ENCODE results near the gene SLC39A11. TPM values are rescaled to one million over a fixed set of nuclear protein-coding genes. Genes with fewer than 3 reads are reported as not detected.
A peak's percentile ranks its signal among the peaks of the same experiment; 100 is the strongest.

The SLC39A11 gene
- total RNA-seq, 1 donor from 2014 or later = 26.0 TPM

- no peak for DNase-seq (ENCODE audit: low spot score in 2 of 2, unreplicated experiment in 2 of 2)
- Mint-ChIP-seq H3K36me3 (peaks cover 4% of the 10 kb centered on the region), H3K27ac (peak overlapping the region; percentile 59), H3K4me1 (peaks cover 18% of the 10 kb centered on the region), H3K27me3 (ENCODE audit: low read depth) (no peaks in the 10 kb centered on the region), H3K9me3 (peaks cover 8% of the 10 kb centered on the region), H3K4me3 (no peak overlapping the region)
- TF ChIP-seq CTCF (IDR thresholded peaks at IDR 0.05; ENCODE audit: unreplicated experiment) = no peak
Measured at GRCh38 chr17:72683506-72684404, 408.7 kb downstream of the SLC39A11 start.

- no peak for TF ChIP-seq CTCF (IDR thresholded peaks at IDR 0.05; ENCODE audit: unreplicated experiment)
- DNase-seq (ENCODE audit: low spot score in 2 of 2, unreplicated experiment in 2 of 2) = no peak
- Mint-ChIP-seq H3K9me3 (peaks cover 10% of the 10 kb centered on the region), H3K36me3 (peaks cover 4% of the 10 kb centered on the region), H3K27ac (no peak overlapping the region), H3K4me3 (no peak overlapping the region), H3K27me3 (ENCODE audit: low read depth) (no peaks in the 10 kb centered on the region), H3K4me1 (peaks cover 8% of the 10 kb centered on the region)
Measured at GRCh38 chr17:72682605-72683004, 409.9 kb downstream of the SLC39A11 start.

- Mint-ChIP-seq H3K27ac (no peak overlapping the region), H3K36me3 (peaks cover 4% of the 10 kb centered on the region), H3K4me1 (peaks cover 8% of the 10 kb centered on the region), H3K27me3 (ENCODE audit: low read depth) (no peaks in the 10 kb centered on the region), H3K9me3 (peaks cover 10% of the 10 kb centered on the region), H3K4me3 (no peak overlapping the region)
- no peak for DNase-seq (ENCODE audit: low spot score in 2 of 2, unreplicated experiment in 2 of 2)
- TF ChIP-seq CTCF (IDR thresholded peaks at IDR 0.05; ENCODE audit: unreplicated experiment) = no peak
Measured at GRCh38 chr17:72681844-72682243, 410.6 kb downstream of the SLC39A11 start.

GRCh38 chr17:72677714-72678390, 414.6 kb downstream of the SLC39A11 start:
- no peaks in the 10 kb centered on the region for H3K4me1 Mint-ChIP-seq
- H3K27ac Mint-ChIP-seq = no peak overlapping the region
- H3K9me3 Mint-ChIP-seq = peaks cover 19% of the 10 kb centered on the region
- no peaks in the 10 kb centered on the region for H3K27me3 Mint-ChIP-seq (ENCODE audit: low read depth)
- no peak for TF ChIP-seq CTCF (IDR thresholded peaks at IDR 0.05; ENCODE audit: unreplicated experiment)
- peaks cover 4% of the 10 kb centered on the region for H3K36me3 Mint-ChIP-seq
- H3K4me3 Mint-ChIP-seq = no peak overlapping the region
- no peak for DNase-seq (ENCODE audit: low spot score in 2 of 2, unreplicated experiment in 2 of 2)

- Mint-ChIP-seq H3K4me1 (no peaks in the 10 kb centered on the region), H3K27me3 (ENCODE audit: low read depth) (no peaks in the 10 kb centered on the region), H3K36me3 (peaks cover 4% of the 10 kb centered on the region), H3K4me3 (no peak overlapping the region), H3K27ac (no peak overlapping the region), H3K9me3 (peaks cover 19% of the 10 kb centered on the region)
- no peak for TF ChIP-seq CTCF (IDR thresholded peaks at IDR 0.05; ENCODE audit: unreplicated experiment)
- no peak for DNase-seq (ENCODE audit: low spot score in 2 of 2, unreplicated experiment in 2 of 2)
Measured at GRCh38 chr17:72677108-72677507, 415.4 kb downstream of the SLC39A11 start.
